ENCODE results near the gene SELP. TPM values are rescaled to one million over a fixed set of nuclear protein-coding genes. Genes with fewer than 3 reads are reported as not detected.

Gene SELP
- total RNA-seq, 1 experiment from 2014 or later, result not detected

DNA sequence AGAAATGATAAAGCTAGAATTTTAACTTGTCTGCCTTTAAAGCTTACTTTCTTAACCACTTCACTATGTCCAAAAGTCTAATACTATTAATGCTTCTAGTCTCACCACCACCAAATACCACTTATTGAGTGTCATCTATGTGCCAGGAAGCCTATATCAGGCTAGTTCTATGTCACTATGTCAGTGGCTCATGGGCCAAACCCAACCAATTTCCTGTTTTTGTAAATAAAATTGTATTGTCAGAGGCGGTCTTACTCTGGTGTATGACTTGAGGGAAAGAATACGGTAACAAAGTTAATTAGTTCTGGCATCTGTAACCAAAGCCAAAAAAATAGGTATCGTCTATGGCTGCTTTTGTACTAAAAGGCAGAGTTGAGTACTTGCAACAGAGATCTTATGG, 58.5 kb downstream of the SELP start:
- no peaks in the 10 kb centered on the region; the same call in 1 of the 2 replicates for H3K36me3 ChIP-seq (ENCODE audit: control insufficient read depth, insufficient read depth, low read length)
- H3K36me3 Mint-ChIP-seq (ENCODE audit: insufficient read depth, unreplicated experiment), result peaks cover 6% of the 10 kb centered on the region
- no peaks in the 10 kb centered on the region for H3K9me3 ChIP-seq
- POLR2A ChIA-PET, result interaction anchor here (0.6 kb wide), 1 partner anchor 322 kb away, joined by 3 read pairs; no protein-coding TSS in a partner anchor
- H3K4me3 ChIP-seq (ENCODE audit: low read depth, low read length), result no peak overlapping the region
- no peak for DNase-seq
- H3K27me3 ChIP-seq (replicated peaks; ENCODE audit: control insufficient read depth, insufficient read depth, low read length), result no peaks in the 10 kb centered on the region
- no TSS peak for BruUV-seq (replicated peaks)
- peak overlapping the region; percentile 90 for H3K27ac Mint-ChIP-seq (ENCODE audit: unreplicated experiment)
- no peak overlapping the region for H3K4me3 Mint-ChIP-seq (ENCODE audit: unreplicated experiment)
- H3K4me1 Mint-ChIP-seq (ENCODE audit: low read depth, unreplicated experiment), result peaks cover 38% of the 10 kb centered on the region
- H3K27me3 Mint-ChIP-seq (ENCODE audit: insufficient read depth, unreplicated experiment), result no peaks in the 10 kb centered on the region
- peaks cover 19% of the 10 kb centered on the region for H3K9me3 Mint-ChIP-seq (ENCODE audit: unreplicated experiment)
- CTCF ChIA-PET, result no interaction called here
- no peak for TF ChIP-seq CTCF (IDR thresholded peaks at IDR 0.05; ENCODE audit: insufficient read depth in 1 of 2, low read depth in 1 of 2, low read length in 1 of 2, severe bottlenecking in 1 of 2, unreplicated experiment in 1 of 2)
- peaks cover 61% of the 10 kb centered on the region for H3K4me1 ChIP-seq
- intact Hi-C loops (cut with micrococcal nuclease; ENCODE audit: unreplicated experiment), result loop anchor here (5.0 kb wide), 1 partner anchor 321 kb away; the partner anchor contains the start of gene SCYL3

DNA sequence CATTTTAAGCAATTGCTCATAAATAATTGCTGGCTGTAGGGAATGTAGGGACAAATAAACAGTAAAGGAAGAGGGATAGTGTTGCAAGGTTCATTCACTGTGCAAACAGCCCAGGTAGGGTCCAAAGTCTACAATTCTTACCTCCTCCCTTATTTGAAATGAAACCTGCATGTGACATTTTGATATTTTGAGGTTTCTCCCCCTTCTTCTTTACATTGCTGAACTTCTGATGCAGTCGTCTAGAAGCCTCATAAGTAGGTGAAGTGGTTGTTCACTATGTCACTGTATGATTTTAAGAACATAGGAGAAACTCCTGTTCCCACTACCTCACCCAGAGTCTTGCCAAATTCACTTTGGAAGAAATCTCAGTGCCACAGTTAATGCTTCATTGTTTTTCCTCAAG, 59.8 kb downstream of the SELP start:
- POLR2A ChIA-PET, result no interaction called here
- peak; percentile 46 to 69 for DNase-seq
- Mint-ChIP-seq H3K4me1 (ENCODE audit: low read depth, unreplicated experiment) (peaks cover 39% of the 10 kb centered on the region), H3K27me3 (ENCODE audit: insufficient read depth, unreplicated experiment) (no peaks in the 10 kb centered on the region), H3K27ac (ENCODE audit: unreplicated experiment) (peak overlapping the region; percentile 84), H3K4me3 (ENCODE audit: unreplicated experiment) (peak overlapping the region; percentile 46), H3K36me3 (ENCODE audit: insufficient read depth, unreplicated experiment) (peaks cover 8% of the 10 kb centered on the region), H3K9me3 (ENCODE audit: unreplicated experiment) (peaks cover 15% of the 10 kb centered on the region)
- Histone ChIP-seq H3K9me3 (no peaks in the 10 kb centered on the region), H3K27me3 (replicated peaks; ENCODE audit: control insufficient read depth, insufficient read depth, low read length) (no peaks in the 10 kb centered on the region), H3K4me3 (ENCODE audit: low read depth, low read length) (no peak overlapping the region), H3K36me3 (ENCODE audit: control insufficient read depth, insufficient read depth, low read length) (no peaks in the 10 kb centered on the region), H3K4me1 (peaks cover 72% of the 10 kb centered on the region)
- intact Hi-C loops (cut with micrococcal nuclease; ENCODE audit: unreplicated experiment), result loop anchor here (5.0 kb wide), 1 partner anchor 322 kb away; the partner anchor contains the start of gene SCYL3
- CTCF ChIA-PET, result no interaction called here
- BruUV-seq (replicated peaks), result no TSS peak
- no peak for TF ChIP-seq CTCF (IDR thresholded peaks at IDR 0.05; ENCODE audit: insufficient read depth in 1 of 2, low read depth in 1 of 2, low read length in 1 of 2, severe bottlenecking in 1 of 2, unreplicated experiment in 1 of 2)

DNA sequence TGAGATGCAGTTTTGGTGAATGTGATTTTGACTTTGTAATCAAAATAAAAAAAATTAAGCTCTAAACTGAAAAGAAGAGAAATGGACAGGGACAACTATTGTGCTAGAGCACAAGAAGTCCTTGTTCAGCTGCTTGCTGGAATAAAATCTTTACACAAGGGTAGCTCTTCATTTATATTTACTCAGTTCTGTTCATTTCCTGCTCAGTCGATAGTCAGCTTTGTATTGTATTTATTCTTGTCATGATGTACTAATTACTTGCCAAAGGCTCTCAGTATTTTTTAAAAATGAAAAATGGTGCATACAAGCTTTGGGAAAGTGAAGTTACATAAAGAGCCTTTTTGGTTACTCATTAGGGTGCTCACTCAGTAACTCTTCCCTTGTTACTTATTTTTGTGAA, 61.4 kb downstream of the SELP start:
- CTCF ChIA-PET, result no interaction called here
- no peak for DNase-seq
- peaks cover 41% of the 10 kb centered on the region for H3K4me1 Mint-ChIP-seq (ENCODE audit: low read depth, unreplicated experiment)

More for the DNA sequence above, 61.4 kb downstream of the SELP start:
- Mint-ChIP-seq H3K9me3 (ENCODE audit: unreplicated experiment) (peaks cover 24% of the 10 kb centered on the region), H3K27me3 (ENCODE audit: insufficient read depth, unreplicated experiment) (no peaks in the 10 kb centered on the region), H3K4me3 (ENCODE audit: unreplicated experiment) (no peak overlapping the region), H3K36me3 (ENCODE audit: insufficient read depth, unreplicated experiment) (peaks cover 9% of the 10 kb centered on the region), H3K27ac (ENCODE audit: unreplicated experiment) (no peak overlapping the region)
- intact Hi-C loops (cut with micrococcal nuclease; ENCODE audit: unreplicated experiment), result no loop called here
- POLR2A ChIA-PET, result interaction anchor here (0.6 kb wide), 1 partner anchor 129 kb away, joined by 3 read pairs; no protein-coding TSS in a partner anchor
- BruUV-seq (replicated peaks), result no TSS peak
- H3K27me3 ChIP-seq (replicated peaks; ENCODE audit: control insufficient read depth, insufficient read depth, low read length), result no peaks in the 10 kb centered on the region
- peaks cover 81% of the 10 kb centered on the region for H3K4me1 ChIP-seq
- H3K4me3 ChIP-seq (ENCODE audit: low read depth, low read length), result no peak overlapping the region
- no peak for TF ChIP-seq CTCF (IDR thresholded peaks at IDR 0.05; ENCODE audit: insufficient read depth in 1 of 2, low read depth in 1 of 2, low read length in 1 of 2, severe bottlenecking in 1 of 2, unreplicated experiment in 1 of 2)
- H3K9me3 ChIP-seq, result peaks cover 3% of the 10 kb centered on the region; the same call in 1 of the 2 replicates
- no peaks in the 10 kb centered on the region for H3K36me3 ChIP-seq (ENCODE audit: control insufficient read depth, insufficient read depth, low read length)

Data from Caco-2 (cell line).